AG04449 (cell line): ENCODE results near the gene TAF9B.
A peak's percentile ranks its signal among the peaks of the same experiment; 100 is the strongest.
"Not testable (repeated sequence)": the region's sequence is repeated elsewhere in the genome, so short reads cannot be mapped to it uniquely, and the experiment has no call there.

Experiments
- CTCF ChIA-PET: fragments of 350-600 bp; formaldehyde crosslinking; extraction: SDS; loops from one replicate; lab custom pipeline; 2021; ENCODE audit warnings: antibody characterized with exemption; lab: Yijun Ruan, JAX
- POLR2A ChIA-PET: fragments of 400-600, 350-600 bp; formaldehyde crosslinking; extraction: SDS; loops from one replicate; lab custom pipeline; 2020; ENCODE audit warnings: antibody characterized with exemption, inconsistent platforms; lab: Yijun Ruan, JAX
- DNase-seq: peaks from one replicate; pipeline ENCODE4 v3.0.0-alpha.2; 2010; ENCODE audit warnings: low read depth, low spot score
- H3K4me3 ChIP-seq: 2 replicates; pipeline ENCODE4 v1.5.1; 2011; ENCODE audit warnings: low read depth, mild to moderate bottlenecking, control low read depth, low read length
- TF ChIP-seq, protein P1 (sequence below): IDR thresholded peaks from one replicate; pipeline ENCODE4 v1.5.1; 2011; ENCODE audit warnings: mild to moderate bottlenecking, moderate library complexity, low read length, control low read depth, inconsistent platforms; ENCODE audit not compliant: insufficient read depth; ENCODE audit errors: missing control alignments

The TAF9B gene, protein sequence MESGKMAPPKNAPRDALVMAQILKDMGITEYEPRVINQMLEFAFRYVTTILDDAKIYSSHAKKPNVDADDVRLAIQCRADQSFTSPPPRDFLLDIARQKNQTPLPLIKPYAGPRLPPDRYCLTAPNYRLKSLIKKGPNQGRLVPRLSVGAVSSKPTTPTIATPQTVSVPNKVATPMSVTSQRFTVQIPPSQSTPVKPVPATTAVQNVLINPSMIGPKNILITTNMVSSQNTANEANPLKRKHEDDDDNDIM

DNA sequence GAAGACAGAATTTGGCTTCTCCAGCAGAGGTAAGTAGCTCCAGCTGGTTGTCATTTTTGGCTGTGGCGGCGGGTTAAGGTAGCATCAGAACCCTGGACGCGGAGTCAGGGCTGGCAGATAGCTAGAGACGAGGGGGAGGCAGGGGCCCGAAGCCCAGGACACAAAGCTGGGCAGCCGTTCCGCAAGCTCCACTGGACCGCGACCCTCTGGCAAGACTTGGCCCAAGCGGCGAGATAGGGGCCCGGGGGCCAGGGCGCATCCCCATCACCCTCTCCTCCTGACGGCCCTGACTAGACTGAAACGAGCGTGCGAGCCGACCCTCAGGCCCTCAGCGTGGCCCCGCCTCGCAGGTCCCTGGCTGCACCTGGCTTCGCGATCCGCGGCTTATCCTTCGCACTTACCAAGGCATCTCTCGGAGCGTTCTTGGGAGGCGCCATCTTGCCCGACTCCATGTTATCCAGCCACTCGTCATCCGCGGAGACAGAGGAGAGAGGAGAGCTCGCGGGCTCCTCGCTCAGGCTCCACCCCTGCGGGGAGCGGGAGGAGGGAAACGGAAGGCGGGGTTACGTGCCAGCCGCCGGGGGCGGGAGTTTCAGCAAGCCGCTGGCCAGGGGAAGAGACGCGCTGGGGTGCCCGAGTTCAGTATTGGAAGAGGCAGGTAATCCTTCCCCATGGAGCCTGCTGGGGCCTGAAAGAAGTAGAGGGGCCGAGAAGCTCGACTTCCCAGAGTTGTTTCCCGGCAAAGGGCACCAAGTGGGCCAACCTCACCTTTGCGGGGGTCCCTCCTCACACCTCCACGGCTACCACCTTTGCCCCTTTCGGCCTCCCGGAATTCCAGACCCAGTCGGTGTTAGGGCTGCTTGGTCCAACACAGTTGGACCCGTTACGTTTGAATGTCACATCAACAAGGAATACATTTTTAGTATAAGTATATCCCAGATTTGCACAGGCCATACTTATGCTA is at the start of gene TAF9B:
TAF9B (minus strand) TSS at position 491 of the 964 bp plus-strand sequence; CDS start at position 452, 39 bp downstream.
- peak within 1 kb of the TSS; percentile 79 for H3K4me3 ChIP-seq
- CTCF ChIA-PET: no interaction called here
- TF ChIP-seq, protein P1, sequence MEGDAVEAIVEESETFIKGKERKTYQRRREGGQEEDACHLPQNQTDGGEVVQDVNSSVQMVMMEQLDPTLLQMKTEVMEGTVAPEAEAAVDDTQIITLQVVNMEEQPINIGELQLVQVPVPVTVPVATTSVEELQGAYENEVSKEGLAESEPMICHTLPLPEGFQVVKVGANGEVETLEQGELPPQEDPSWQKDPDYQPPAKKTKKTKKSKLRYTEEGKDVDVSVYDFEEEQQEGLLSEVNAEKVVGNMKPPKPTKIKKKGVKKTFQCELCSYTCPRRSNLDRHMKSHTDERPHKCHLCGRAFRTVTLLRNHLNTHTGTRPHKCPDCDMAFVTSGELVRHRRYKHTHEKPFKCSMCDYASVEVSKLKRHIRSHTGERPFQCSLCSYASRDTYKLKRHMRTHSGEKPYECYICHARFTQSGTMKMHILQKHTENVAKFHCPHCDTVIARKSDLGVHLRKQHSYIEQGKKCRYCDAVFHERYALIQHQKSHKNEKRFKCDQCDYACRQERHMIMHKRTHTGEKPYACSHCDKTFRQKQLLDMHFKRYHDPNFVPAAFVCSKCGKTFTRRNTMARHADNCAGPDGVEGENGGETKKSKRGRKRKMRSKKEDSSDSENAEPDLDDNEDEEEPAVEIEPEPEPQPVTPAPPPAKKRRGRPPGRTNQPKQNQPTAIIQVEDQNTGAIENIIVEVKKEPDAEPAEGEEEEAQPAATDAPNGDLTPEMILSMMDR: no peak

DNA sequence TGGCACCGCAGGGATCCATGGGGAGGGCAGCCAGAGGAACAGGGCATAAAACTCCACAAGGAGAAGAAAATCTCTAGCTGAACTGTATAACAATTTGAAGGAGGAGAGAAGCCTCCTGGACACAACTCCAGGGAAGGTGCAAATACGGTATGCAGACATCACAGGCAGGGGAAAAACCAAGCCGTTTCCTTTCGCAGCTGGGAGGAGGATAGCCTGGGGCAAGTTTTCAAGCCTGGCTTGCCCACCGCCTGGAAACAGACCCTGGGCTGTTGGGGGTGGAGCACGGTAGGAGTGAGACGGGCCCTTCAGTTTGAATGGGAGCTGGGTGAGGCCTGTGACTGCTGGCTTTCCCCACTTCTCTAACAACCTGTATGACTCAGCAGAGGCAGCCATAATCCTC is 43.4 kb upstream of the TAF9B start:
- no peak overlapping the region for H3K4me3 ChIP-seq
- POLR2A ChIA-PET: no interaction called here
- TF ChIP-seq, protein P1: no peak
- CTCF ChIA-PET: no interaction called here
- no peak for DNase-seq

More for the DNA sequence above, at the start of gene TAF9B:
- POLR2A ChIA-PET: interaction anchor here (0.6 kb wide), 1 partner anchor 297 kb away, joined by 3 read pairs; no protein-coding TSS in a partner anchor
- peak; percentile 19 for DNase-seq

DNA sequence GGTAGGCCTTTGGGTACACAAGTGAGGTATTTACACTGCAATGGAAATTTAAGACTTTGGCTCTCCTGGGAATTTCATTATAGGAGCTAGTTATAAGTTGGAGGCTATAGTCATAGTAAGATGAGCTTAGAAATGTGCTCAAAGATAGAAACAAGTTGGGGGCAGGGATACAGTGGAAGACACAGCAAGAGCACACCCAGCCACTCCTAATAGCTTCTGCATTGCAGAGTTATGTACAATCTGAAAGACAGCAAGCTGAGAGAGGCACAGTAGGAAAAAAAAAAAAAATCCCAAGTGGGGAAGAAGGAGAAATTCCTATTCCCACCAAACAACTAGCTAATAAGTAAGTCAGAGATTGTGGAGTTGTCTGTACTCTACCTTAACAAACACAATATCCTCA is 41.9 kb upstream of the TAF9B start:
- TF ChIP-seq, protein P1: no peak
- H3K4me3 ChIP-seq: no peak overlapping the region
- CTCF ChIA-PET: no interaction called here
- POLR2A ChIA-PET: no interaction called here
- DNase-seq: no peak

DNA sequence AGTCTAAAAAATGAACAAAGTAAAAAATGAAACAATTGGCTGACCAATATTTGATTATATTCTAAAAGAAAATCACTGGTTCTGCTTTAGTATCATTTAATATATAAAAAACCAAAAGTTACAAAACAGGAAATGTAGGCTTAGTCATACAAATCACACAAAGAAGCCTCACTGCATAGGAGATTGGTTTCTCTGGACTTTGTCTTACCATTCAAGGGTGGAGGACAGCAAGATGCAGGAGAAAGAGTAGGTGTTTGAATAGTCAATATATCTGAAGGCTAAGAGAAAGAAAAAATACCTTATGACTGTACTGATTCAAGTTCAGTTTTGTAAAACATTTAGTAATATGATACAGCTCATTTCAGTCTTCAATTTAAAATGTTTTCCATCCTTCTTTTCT is 28.6 kb upstream of the TAF9B start:
- ChIA-PET POLR2A (no interaction called here), CTCF (no interaction called here)
- DNase-seq: no peak
- TF ChIP-seq, protein P1: no peak
- no peak overlapping the region for H3K4me3 ChIP-seq

DNA sequence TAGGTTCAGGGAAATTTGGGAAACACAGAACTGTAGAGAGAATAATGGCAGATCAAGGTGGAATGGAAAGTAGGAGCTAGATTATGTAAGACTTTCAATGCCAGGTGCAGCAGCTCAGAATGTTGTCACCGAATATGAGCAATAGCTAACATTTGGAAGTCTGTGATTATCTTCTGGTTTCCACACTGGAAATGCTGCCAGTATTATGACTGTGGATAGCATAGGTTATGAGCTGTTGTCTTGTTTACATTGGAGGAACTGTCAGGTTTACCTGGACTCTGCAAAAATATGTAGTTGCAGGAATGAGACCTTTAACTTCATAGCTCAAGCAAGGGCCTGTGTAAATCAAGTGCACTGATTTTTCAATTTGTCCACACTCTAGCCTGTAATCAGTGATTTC is 26.0 kb upstream of the TAF9B start:
- no peak for DNase-seq
- ChIA-PET POLR2A (no interaction called here), CTCF (no interaction called here)
- no peak overlapping the region for H3K4me3 ChIP-seq
- TF ChIP-seq, protein P1: no peak

DNA sequence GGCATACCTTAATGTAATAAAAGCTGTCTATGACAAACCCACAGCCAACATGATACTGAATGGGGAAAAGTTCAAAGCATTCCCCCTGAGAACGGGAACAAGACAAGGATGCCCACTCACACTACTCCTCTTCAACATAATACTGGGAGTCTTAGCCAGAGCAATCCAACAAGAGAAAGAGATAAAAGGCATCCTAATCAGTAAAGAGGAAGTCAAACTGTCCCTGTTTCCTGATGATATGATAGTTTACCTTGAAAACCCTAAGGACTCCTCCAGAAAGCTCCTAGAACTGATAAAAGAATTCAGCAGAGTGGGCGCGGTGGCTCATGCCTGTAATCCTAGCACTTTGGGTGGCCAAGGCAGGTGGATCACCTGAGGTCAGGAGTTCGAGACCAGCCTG is 23.7 kb upstream of the TAF9B start:
- H3K4me3 ChIP-seq, CTCF ChIA-PET, DNase-seq: not testable (repeated sequence)
- POLR2A ChIA-PET: interaction anchor here (0.7 kb wide), 1 partner anchor 1289 kb away, joined by 3 read pairs; no protein-coding TSS in a partner anchor

DNA sequence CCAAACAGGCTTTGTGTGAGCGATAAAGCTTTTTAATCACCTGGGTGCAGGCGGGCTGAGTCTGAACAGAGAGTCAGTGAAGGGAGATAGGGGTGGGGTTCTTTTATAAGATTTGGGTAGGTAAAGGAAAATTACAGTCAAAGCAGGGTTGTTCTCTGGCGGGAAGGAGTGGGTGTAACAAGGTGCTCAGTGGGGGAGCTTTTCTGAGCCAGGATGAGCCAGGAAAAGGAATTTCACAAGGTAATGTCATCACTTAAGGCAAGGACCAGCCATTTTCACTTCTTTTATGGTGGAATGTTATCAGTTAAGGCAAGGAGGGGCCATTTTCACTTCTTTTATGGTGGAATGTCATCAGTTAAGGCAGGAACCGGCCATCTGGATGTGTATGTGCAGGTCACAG is 21.3 kb upstream of the TAF9B start:
- H3K4me3 ChIP-seq, CTCF ChIA-PET, POLR2A ChIA-PET, DNase-seq: not testable (repeated sequence)

DNA sequence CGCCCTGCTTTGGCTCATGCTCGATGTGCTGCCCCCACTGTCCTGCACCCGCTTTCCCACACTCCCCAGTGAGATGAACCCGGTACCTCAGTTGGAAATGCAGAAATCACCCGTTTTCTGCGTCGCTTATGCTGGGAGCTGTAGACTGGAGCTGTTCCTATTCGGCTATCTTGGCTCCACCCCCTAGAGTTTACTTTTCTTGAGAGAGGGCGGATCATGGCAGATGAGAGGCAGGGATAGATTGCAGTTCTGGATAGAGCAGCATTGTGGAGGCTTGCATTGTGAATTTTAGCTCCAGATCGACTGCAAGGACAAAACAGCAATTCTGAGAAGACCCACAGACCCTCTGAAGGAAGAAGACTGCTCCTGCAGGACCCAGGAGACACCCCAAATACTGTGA is 18.4 kb upstream of the TAF9B start:
- POLR2A ChIA-PET, DNase-seq, CTCF ChIA-PET, H3K4me3 ChIP-seq: not testable (repeated sequence)

DNA sequence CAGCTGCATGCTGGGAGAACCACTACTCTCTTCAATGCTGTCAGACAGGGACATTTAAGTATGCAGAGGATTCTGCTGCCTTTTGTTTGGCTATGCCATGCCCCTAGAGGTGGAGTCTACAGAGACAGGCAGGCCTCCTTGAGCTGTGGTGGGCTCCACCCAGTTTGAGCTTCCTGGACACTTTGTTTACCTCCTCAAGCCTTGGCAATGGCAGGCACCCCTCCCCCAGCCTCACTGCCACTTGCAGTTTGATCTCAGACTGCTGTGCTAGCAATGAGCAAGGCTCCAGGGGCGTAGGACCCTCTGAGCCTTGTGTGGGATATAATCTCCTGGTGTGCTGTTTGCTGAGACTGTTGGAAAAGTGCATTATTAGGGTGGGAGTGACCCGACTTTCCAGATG is 17.9 kb upstream of the TAF9B start:
- CTCF ChIA-PET, H3K4me3 ChIP-seq, POLR2A ChIA-PET, DNase-seq: not testable (repeated sequence)

DNA sequence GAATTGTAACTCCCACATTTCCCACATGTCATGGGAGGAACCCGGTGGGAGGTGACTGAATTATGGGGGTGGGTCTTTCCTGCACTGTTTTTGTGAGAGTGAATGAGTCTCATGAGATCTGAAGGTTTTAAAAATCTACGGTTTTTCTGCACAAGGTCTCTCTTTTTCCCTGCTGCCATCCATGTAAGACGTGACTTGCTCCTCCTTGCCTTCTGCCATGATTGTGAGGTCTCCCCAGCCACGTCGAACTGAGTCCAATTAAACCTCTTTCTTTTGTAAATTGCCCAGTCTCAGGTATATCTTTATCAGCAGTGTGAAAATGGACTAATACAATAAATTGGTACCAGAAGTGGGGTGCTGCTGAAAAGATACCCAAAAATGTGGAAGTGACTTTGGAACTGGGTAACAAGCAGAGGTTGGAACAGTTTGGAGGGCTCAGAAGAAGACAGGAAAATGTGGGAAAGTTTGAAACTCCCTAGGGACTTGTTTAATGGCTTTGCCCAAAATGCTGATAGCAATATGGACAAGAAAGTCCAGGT is 7.6 kb upstream of the TAF9B start:
- CTCF ChIA-PET, POLR2A ChIA-PET, DNase-seq, H3K4me3 ChIP-seq: not testable (repeated sequence)
